HG02798 (cell line): ENCODE results near the gene UCMA.
"Not testable (repeated sequence)": the region's sequence is repeated elsewhere in the genome, so short reads cannot be mapped to it uniquely, and the experiment has no call there.

Experiments
- ATAC-seq: cut with Tn5 transposase; IDR thresholded peaks from one replicate; pipeline ENCODE4 v1.9.1; 2021; ENCODE audit warnings: mild to moderate bottlenecking; ENCODE audit not compliant: unreplicated experiment, poor library complexity

UCMA gene

DNA sequence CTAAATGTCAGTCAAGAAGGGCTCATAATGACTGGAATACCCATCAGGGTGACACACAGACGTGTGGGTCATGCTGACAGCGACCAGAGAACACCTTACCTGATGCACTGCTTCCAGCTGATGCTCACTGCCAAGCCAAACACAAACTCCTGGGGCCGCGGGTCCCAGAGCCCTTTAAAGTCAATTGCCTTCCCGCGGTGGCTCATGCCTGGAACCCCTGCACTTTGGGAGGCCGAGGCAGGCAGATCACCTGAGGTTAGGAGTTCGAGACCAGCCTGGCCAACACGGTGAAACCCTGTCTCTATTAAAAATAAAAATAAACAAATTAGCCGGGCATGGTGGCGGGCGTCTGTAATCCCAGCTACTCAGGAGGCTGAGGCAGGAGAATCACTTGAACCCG is 562 bp upstream of the UCMA start:
- ATAC-seq, result not testable (repeated sequence)

DNA sequence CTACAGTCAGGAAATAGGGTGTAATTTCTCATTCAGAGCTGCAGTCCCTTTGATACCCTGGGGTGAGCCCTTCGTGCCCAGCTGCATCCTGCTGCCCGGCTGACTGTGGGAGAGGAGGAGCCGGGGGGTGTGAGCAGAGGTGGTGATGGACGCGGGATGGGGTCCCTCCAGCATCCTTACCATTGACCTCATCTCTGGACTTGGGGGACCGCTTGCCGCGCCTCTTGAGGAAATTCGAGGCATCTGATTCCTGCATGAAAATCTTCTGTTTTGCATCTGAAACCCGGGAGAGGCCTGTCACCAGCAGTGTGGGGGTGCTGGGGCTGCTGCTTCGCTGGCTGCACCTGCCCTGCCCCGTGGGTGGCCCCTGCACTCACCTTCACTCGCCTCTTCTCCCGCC is 816 bp downstream of the UCMA start:
- ATAC-seq, result no peak

DNA sequence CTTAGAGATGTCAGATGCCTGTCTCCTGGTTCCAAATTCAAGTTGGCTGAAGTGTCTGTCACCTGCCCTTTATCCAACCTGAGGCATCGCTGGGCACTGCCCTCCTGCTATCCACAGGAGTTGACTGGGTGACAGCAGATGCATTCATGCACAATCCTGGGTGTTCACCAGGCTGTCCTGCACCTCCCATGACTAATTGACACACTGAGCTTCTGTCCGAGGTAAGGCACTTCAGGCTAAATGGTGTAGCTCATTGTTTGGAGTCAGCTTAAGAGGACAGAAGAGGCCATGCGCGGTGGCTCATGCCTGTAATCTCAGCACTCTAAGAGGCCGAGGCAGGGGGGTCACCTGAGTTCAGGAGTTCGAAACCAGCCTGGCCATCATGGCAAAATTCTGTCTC is 2.4 kb downstream of the UCMA start:
- ATAC-seq, result no peak

DNA sequence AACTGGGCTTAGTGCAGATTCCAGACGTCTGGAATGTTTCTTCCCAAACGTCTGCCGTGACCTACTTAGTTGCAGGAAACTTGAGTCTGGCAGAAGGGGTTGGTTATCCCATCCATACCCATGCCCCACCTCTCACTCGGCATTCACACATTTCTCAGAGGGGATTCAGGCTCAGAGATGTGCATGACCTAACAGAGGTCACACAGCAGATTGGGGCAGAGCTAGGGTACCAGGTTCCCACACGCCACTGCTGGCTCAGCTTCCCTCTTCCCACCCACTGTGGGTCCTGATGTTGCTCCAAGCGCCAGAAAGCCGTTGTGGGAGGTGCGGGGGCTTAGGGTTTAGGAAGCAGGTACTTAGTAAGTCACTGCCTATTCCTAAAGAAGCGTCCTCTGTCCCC is 3.0 kb downstream of the UCMA start:
- ATAC-seq, result no peak

DNA sequence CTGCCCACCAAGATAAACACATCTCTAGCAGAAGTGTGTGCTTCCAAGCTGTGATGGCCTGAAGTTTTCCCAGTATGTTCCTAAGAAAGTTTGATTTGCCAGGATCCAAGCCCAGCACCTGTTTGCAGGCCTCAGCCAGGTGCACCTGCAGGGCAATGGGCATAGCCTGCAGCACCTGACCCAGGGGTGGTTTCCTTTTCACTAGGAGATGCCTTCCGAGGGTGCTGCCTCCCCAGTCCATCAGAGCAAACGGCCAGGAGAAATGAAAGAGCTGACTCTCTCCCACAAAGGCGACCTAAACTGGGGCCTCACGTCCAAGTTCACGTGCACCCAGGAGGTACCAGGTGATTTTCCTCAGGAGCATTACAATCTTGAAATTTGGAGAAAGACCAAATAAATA is 7.1 kb downstream of the UCMA start:
- no peak for ATAC-seq

DNA sequence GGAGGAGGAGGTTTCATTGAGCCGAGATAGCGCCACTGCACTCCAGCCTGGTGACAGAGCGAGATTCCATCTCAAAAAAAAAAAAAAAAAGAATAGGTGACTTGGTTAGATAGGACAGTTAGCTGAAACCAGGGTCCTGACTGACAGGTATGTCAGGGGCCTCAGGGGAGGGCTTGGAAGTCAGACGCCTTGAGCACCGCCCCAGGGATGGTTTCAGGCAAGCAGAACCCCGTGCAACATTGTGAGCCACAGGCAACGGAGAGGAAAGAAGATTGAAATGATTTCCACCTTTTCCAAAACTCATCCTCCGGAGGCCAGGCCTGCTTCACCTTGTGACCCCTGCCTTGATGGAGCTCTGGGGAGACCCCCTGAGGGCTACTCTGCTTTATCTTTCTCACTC is 8.6 kb downstream of the UCMA start:
- no peak for ATAC-seq

DNA sequence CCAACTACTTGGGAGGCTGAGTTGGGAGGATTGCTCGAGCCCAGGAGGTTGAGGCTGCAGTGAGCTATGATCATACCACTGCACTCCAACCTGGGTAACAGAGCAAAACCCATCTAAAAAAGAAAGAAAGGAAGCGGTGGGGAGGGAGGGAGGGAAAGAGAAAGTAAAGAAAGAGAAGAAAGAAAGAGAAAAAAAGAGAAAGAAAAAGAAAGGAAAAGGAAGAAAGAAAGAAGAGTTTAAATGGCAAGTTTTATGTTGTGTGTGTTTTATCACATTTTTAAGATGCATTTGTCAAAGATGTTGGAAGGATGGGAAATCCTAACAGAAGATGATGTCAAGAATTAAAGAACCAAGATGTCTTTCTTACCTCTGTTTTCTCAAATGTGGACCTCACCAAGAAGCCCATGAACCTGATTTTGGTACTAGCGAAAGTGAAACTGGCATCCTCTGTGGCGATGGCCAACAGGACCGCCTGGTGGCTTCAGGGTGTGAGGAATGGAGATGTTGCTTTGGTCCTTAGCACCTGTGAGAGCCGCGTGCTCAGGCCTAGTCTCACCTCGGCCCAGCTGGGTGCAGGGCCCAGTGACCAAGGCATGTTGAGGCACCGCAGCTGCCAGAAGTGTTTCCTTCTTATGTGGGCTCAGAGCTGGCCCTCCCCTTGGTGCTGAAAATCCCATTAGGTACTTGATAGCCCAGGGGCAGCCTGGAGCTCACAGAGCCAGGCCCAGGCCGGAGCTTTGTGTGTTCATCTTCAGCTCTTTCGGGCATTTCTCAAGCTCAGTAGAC is 9.8 kb downstream of the UCMA start:
- no peak for ATAC-seq

DNA sequence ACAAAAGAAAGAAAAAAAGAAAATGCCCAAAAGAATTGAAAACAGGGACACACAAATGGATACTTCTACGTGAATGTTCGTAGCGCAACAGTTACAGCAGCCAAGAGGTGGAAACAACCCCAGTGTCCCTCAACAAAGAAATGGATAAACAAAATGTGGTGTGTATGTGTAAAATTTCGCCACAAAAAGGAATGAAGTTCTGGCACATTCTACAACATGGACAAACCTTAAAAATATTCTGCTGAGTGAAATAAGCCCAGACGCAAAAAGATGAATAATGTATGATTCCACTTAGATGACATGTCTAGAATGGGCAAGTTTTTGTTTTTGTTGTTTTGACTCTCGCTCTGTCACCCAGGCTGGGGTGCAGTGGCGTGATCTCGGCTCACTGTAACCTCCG is 10.9 kb downstream of the UCMA start:
- no peak for ATAC-seq

DNA sequence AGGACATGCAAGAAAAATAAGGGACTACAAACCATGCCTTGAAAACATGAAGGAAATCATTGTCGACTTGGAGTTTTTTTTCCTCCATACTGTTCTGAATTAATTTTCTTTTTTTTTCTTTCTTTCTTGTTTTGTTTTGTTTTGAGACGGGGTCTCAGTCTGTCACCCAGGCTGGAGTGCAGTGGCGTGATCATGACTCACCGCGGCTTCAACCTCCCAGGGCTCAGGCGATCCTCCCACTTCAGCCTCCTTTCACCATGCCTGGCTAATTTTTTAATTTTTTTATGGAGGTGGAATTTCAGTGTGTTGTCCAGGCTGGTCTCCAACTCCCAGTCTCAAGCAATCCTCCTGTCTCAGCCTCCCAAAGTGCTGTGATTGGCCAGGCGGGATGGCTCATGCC is 11.6 kb downstream of the UCMA start:
- ATAC-seq, result no peak

DNA sequence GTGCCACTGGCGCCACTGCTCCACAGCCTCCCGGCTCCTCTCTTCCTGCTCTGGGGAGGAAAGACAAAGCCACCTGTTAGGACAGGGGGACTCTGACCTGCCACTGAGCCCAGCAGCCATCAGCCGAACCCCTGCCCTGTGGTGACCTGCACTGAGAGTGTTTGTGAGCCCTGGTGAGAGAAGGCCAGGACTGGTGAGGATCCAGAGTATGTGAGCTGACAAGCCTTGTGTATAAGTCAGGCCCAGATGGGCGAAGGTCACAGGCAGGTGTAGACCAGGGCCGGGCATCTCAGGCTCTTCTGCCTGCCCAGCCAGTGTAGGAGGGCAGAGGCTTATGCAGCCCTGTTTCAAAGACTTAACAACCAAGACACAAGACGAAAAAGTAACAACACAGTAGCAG is 12.0 kb downstream of the UCMA start:
- ATAC-seq, result no peak

DNA sequence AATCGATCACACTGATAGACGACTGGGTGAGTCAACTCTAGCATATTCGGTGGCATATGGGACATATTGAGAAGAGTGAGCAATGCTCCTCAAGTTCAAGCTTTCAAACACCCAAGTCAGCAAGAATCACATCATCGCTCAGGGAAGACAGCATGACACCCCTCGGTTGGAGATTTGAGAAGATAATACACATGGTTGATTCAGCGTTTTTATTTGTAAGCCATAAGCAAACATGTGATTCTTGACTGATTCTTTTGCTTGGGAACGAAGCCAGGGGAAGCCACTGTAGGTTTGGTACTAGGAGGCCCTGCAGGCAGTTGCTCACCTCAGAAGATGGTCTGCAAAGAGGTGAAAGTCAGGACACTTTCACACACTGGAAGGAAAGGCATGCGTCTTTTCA is 12.6 kb downstream of the UCMA start:
- no peak for ATAC-seq

DNA sequence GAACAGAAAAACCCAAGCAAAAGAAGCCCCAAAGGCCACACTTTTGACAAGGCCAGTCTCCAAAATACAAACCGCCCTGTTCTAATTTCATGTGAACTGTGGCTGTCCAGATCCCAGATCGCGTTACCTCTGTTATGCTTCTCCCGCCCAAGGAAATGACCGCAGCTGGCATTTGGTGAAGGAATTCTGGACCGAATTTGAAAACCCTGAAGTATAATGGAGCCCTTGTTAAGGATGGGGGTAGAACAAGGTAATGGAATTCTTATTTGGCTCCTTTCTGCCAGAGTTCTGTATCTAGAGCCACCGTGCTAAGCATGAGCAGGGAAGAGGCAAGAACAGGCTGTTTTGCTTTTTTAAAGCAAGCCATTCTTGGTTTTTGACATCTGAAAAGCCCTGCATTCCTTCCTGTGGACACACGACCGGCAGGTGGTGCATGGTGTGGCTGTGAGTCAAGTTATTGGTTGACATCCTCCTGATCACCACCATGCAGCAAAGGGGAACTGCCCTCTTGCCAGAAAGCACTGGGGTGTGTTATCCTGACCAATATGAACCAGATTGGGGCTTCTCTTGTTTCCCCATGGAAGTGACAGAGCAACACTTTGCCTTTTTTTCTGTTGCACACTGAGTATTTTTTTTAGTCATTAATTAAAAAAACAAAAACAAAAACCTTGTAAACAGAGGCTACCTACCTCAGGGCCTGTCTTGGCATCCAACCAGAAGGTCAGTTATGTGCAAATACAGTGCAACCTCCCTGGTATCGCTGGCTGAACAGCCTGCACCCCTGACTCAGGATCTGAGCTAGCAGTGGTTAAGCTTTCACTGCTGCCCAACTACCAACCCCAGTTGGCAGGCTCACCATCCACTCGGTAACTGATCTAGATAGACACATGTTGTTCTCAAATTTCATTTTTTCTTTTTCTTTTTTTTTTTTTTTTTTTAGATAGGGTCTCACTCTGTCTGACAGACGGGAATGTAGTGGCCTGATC is 14.2 kb downstream of the UCMA start:
- no peak for ATAC-seq

DNA sequence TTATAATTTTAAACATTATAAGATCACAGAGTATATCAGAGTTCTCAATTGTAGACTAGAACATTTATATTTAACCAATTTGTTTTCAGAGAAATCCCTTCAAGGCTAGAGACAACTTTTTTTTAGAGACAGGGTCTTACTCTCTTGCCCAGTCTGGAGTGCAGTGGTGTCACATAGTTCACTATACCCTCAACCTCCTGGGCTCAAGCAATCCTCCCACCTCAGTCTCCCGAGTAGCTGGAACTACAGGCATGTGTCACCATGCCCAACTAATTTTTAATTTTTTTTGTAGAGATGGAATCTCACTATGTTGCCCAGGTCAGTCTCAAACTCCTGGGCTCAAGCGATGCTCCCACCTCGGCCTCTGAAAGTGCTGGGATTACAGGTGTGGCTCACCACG is 15.3 kb downstream of the UCMA start:
- ATAC-seq, result no peak

DNA sequence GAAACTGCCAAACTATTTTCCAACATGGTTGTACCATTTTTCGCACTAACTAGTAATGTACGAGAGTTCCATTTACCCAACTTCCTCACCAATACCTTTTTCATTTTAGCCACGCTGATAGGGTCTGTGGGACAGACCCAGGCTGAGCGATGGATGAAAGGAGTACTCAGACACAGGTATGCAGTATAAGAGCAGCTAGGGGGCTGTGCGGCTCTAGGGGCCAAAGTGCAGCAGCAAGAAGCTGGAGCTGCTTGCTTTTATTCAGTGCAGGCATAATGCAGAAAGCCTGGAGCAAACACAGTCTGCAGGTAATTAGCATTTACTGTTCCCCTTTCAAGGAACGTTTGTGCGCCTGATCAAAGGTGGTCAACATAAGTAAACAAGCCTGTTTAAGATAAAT is 21.0 kb downstream of the UCMA start:
- no peak for ATAC-seq

DNA sequence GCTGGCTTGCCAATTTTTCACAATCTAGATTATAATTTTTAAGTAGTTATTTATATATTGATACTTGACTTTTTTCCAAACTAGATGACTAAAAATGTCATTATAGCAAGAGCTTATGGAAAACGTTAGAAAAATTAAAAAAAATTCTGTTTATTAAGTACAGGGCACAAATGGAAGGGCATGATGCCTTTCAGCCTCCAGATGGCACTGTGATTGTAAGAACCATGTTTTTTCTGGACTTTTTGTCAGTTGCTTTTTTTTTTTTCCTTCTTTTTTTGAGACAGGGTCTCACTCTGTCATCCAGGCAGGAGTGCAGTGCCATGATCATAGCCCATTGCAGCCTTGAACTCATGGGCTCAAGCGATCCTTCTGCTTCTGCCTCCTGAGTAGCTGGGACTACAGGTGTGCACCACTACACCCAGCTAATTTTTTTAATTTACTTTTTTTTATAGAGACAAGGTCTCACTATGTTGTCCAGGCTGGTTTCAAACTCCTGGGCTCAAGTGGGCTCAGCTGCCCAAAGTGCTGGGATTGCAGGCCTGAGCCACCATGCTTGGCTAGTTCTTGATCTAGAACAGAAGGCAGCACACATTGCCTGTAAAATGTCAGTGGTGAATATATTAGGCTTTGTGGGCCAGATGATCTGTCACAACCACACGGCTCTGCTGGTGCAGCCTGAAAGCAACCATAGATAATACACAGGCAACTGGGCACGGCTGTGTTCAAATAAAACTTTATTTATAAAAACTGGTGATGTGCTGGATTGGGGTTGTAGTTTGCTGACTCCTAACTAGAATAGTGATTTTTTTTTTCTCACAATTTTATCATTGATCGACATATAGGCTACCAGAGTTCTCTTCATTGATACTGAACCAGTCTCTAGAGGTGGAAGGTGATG is 27.4 kb downstream of the UCMA start:
- ATAC-seq, result no peak

DNA sequence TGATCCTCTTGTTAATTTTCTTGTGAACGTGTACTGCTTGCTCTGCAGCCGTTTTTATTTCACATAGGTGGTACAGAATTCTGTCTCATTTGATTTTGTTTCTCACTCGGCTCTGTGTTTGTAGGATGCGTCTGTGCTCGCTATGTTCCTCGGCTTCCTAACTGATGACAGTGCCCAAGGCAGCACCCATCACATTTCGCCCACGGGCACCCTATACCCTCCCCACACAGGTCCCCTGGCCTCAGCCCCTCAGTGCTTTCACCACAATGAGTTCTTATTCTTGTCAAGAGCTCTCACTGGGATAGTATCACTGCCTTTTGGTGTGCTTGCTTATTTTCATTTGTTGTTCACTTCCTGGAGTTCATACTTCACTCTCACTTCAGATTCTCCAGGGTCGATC is 28.1 kb downstream of the UCMA start:
- no peak for ATAC-seq

DNA sequence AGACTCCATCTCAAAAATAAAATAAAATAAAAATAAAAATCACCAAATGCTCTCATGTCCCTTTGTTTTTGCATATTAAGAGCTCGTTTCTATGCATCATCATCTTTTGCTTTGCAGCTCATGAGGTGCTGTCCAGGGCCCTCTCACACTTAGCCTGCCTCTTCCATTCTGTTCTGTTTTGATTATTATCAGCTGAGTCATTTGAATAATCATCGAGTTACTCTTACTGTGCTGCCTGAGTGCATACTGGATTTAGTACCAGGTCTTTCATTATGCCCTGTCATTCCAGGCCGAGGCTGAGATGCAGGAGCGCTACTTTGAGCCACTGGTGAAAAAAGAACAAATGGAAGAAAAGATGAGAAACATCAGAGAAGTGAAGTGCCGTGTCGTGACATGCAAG is 33.0 kb downstream of the UCMA start:
- no peak for ATAC-seq

DNA sequence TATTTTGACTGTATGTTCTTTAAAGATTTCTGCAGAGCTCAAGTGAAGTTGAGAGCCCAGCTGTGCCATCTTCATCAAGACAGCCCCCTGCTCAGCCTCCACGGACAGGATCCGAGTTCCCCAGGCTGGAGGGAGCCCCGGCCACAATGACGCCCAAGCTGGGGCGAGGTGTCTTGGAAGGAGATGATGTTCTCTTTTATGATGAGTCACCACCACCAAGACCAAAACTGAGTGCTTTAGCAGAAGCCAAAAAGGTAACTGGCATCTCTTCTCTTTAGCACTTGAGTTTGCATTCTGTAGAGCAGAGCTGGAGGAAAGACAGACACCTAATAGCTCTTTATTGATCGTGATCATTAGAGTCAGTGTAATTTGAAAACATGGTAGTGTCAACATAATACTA is 39.2 kb downstream of the UCMA start:
- ATAC-seq, result no peak

DNA sequence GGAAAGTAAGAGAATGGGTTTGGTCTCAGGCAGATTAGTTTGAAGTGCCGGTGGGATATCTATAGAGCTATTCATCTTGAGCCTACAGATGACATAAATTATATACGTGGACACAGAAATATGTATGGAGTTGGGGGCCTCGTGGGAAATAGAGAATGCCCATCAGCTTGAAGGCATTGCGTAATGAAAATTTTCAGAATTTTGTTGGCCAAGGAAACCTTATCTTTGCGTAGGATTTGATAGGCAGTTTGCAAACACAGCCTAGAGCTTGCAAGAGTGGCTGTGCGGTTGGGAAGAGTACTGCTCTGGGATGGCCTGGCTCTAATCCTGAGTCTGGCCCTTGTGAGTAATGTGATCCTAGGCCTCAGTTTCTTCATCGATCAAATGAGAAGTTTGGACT is 40.5 kb downstream of the UCMA start:
- no peak for ATAC-seq

DNA sequence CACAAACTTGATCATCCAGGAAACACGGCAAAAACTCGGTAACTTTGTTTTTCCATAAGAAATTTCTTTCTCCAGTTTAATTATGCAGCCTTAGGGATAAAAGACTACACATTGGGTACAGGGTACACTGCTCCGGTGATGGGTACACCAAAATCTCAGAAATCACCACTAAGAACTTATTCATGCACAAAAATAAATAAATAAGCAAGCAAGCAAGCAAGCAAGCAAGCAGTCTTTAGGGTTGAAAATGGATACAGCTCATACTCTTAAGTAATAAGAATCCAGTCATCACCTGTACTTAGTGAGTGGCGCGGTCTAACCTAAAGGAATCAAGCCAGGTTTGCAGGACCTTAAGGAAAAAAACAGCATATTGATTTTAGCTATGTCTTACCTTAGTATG is 42.8 kb downstream of the UCMA start:
- ATAC-seq, result no peak

DNA sequence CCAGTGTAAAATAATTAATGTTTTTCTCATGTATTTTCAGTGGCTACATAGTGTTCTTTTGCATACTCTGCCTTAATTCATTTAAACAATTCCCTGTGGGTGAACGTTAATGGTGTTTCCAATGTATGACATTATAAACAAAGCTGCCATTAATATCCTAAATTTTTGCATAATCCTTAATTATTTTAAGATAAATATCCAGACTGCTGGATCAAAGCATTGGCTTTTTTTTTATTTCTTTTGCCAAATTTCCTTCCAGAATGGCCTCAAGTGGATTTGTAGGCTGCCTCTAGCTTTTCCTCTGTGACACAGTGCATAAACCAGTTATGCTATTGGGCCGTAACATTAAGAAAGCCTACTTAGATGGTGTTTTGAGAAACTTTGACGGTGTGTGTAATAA is 43.4 kb downstream of the UCMA start:
- ATAC-seq, result no peak
